HL-60 (cell line): Measurements from ENCODE around the gene SDF2L1.
A peak's percentile ranks its signal among the peaks of the same experiment; 100 is the strongest.

Source experiments
- CTCF ChIP-seq: IDR thresholded peaks from one replicate; pipeline ENCODE4 v1.5.1; 2011; ENCODE audit warnings: low read length, control low read depth, inconsistent platforms; ENCODE audit not compliant: insufficient read depth
- GABPA ChIP-seq: IDR thresholded peaks from 2 replicates; pipeline ENCODE4 v1.6.1; 2012; ENCODE audit warnings: low read depth
- POLR2AphosphoS5 ChIP-seq: IDR thresholded peaks from 2 replicates; pipeline ENCODE4 v1.6.1; 2012; ENCODE audit warnings: low read depth
- REST ChIP-seq: IDR thresholded peaks from 2 replicates; pipeline ENCODE4 v1.6.1; 2012; ENCODE audit warnings: low read depth; ENCODE audit not compliant: insufficient replicate concordance
- SPI1 ChIP-seq: IDR thresholded peaks from 2 replicates; pipeline ENCODE4 v1.6.1; 2012; ENCODE audit warnings: low read depth, mild to moderate bottlenecking, borderline replicate concordance

- TF ChIP-seq CTCF: peak; percentile 79
- no peak for TF ChIP-seq POLR2AphosphoS5
- TF ChIP-seq GABPA: no peak
- peak; percentile 25; the same call in 1 of the 2 replicates for TF ChIP-seq SPI1
- TF ChIP-seq REST: no peak
Observed at GRCh38 chr22:21646608-21647590, 4.8 kb downstream of the SDF2L1 start.
